SK-N-SH (cell line): ENCODE data around the gene CTNND1. TPM values are rescaled to one million over a fixed set of nuclear protein-coding genes. Genes with fewer than 3 reads are reported as not detected.

Source experiments
- CTCF ChIA-PET: fragments of 300-600, 350-600 bp; formaldehyde crosslinking; extraction: SDS; loops from one replicate; lab custom pipeline; 2021; lab: Yijun Ruan, JAX
- POLR2A ChIA-PET: fragments of 350-600 bp; sonication (Branson Sonifier 250); formaldehyde crosslinking; extraction: SDS; loops from one replicate; lab custom pipeline; 2020; ENCODE audit warnings: antibody characterized with exemption, inconsistent platforms; lab: Yijun Ruan, JAX
- DNase-seq: peaks from one replicate; pipeline ENCODE4 v3.0.0; 2012
- H2AFZ ChIP-seq: fragments of 200-600 bp; sonication (generic); 2 replicates; pipeline ENCODE4 v1.8.1; 2016; ENCODE audit warnings: antibody characterized with exemption, mild to moderate bottlenecking, low read depth
- H3F3A ChIP-seq: fragments of 200-600 bp; sonication (generic); replicated peaks from 2 replicates; pipeline ENCODE3; 2016; ENCODE audit warnings: antibody characterized with exemption, mild to moderate bottlenecking; ENCODE audit not compliant: insufficient read depth
- H3K27ac ChIP-seq, 2 experiments: fragments of 200-500 bp in 1 of 2; fragments of 200-600 bp in 1 of 2; sonication (Bioruptor generic) in 1 of 2; sonication (generic), shearing (Covaris generic) in 1 of 2; 2 replicates each; pipeline versions ENCODE4 v1.5.1 to v1.6.1; 2014 to 2016; ENCODE audit warnings: low read depth in 2 of 2, inconsistent platforms in 1 of 2, low read length in 1 of 2, mild to moderate bottlenecking in 1 of 2, mixed read lengths in 1 of 2
- H3K27me3 ChIP-seq: fragments of 200-600 bp; sonication (generic), shearing (Covaris generic); 2 replicates; pipeline ENCODE4 v1.6.1; 2016; ENCODE audit warnings: mixed run types; ENCODE audit not compliant: insufficient read depth
- H3K36me3 ChIP-seq, 2 experiments: fragments of 200-500 bp in 1 of 2; fragments of 200-600 bp in 1 of 2; sonication (Bioruptor generic) in 1 of 2; sonication (generic) in 1 of 2; replicated peaks in 1 of 2; 2 replicates each; pipeline versions ENCODE3 to v1.5.1; 2014 to 2016; ENCODE audit warnings: low read length in 1 of 2, mild to moderate bottlenecking in 1 of 2; ENCODE audit not compliant: insufficient read depth in 2 of 2, control insufficient read depth in 1 of 2
- H3K4me1 ChIP-seq, 2 experiments: fragments of 200-500 bp in 1 of 2; fragments of 200-600 bp in 1 of 2; sonication (Bioruptor generic) in 1 of 2; sonication (generic), shearing (Covaris generic) in 1 of 2; 2 replicates each; pipeline versions ENCODE4 v1.5.1 to v1.6.1; 2014 to 2016; ENCODE audit warnings: low read depth in 1 of 2, low read length in 1 of 2, mixed run types in 1 of 2; ENCODE audit not compliant: insufficient read depth in 2 of 2, control insufficient read depth in 1 of 2
- H3K4me2 ChIP-seq: fragments of 200-600 bp; sonication (generic), shearing (Covaris generic); 2 replicates; pipeline ENCODE4 v1.6.1; 2017; ENCODE audit warnings: mixed run types
- H3K4me3 ChIP-seq, 2 experiments: fragments of 200-500 bp in 1 of 2; fragments of 200-600 bp in 1 of 2; sonication (Bioruptor generic) in 1 of 2; sonication (generic), shearing (Covaris generic) in 1 of 2; 2 replicates each; pipeline versions ENCODE4 v1.5.1 to v1.8.1; 2014 to 2016; ENCODE audit warnings: low read depth in 2 of 2, inconsistent platforms in 1 of 2, low read length in 1 of 2, mild to moderate bottlenecking in 1 of 2, mixed read lengths in 1 of 2, moderate library complexity in 1 of 2
- H3K79me2 ChIP-seq: fragments of 200-600 bp; sonication (generic); 2 replicates; pipeline ENCODE4 v1.8.1; 2017; ENCODE audit warnings: mild to moderate bottlenecking; ENCODE audit not compliant: insufficient read depth
- H3K9ac ChIP-seq: fragments of 200-600 bp; sonication (generic); 2 replicates; pipeline ENCODE4 v1.6.1; 2017; ENCODE audit warnings: mixed run types
- H3K9me2 ChIP-seq: fragments of 200-600 bp; sonication (generic); 2 replicates; pipeline ENCODE4 v1.6.1; 2017; ENCODE audit warnings: mixed run types
- H3K9me3 ChIP-seq: fragments of 200-600 bp; sonication (generic); 2 replicates; pipeline ENCODE4 v1.6.1; 2017; ENCODE audit warnings: mixed run types, mild to moderate bottlenecking, moderate library complexity
- H4K20me1 ChIP-seq: fragments of 200-600 bp; sonication (generic); 2 replicates; pipeline ENCODE4 v1.6.1; 2017; ENCODE audit warnings: mild to moderate bottlenecking, mixed run types; ENCODE audit not compliant: insufficient read depth
- CTCF ChIP-seq: fragments of 200-600 bp; sonication (generic); IDR thresholded peaks from 2 replicates; pipeline ENCODE4 v1.6.1; 2017; ENCODE audit warnings: antibody characterized with exemption, mild to moderate bottlenecking, moderate library complexity
- FOXJ3 ChIP-seq: sonication (generic); formaldehyde crosslinking; IDR thresholded peaks from 2 replicates; pipeline ENCODE4 v1.5.1; 2020; ENCODE audit warnings: mild to moderate bottlenecking, missing genetic modification reagents
- FOXM1 ChIP-seq: IDR thresholded peaks from 2 replicates; pipeline ENCODE4 v1.4.0; 2012; ENCODE audit warnings: low read depth, mild to moderate bottlenecking
- GABPA ChIP-seq: IDR thresholded peaks from 2 replicates; pipeline ENCODE4 v1.4.0; 2012; ENCODE audit warnings: low read depth, mild to moderate bottlenecking
- JUND ChIP-seq: IDR thresholded peaks from 2 replicates; pipeline ENCODE4 v1.4.0; 2012
- MAX ChIP-seq: IDR thresholded peaks from 2 replicates; pipeline ENCODE4 v1.4.0; 2012; ENCODE audit warnings: low read depth
- NRF1 ChIP-seq: IDR thresholded peaks from 2 replicates; pipeline ENCODE4 v1.6.1; 2012; ENCODE audit warnings: low read depth, mild to moderate bottlenecking, low read length
- PBX3 ChIP-seq: IDR thresholded peaks from 2 replicates; pipeline ENCODE4; 2012
- POLR2AphosphoS5 ChIP-seq: IDR thresholded peaks from 2 replicates; pipeline ENCODE4 v1.6.1; 2012; ENCODE audit warnings: low read depth, low read length
- RAD21 ChIP-seq: IDR thresholded peaks from 2 replicates; pipeline ENCODE4 v1.6.1; 2012; ENCODE audit warnings: mild to moderate bottlenecking, low read length
- RXRA ChIP-seq: IDR thresholded peaks from 2 replicates; pipeline ENCODE4 v1.4.0; 2012; ENCODE audit warnings: low read depth, mild to moderate bottlenecking, borderline replicate concordance
- SIN3A ChIP-seq: IDR thresholded peaks from 2 replicates; pipeline ENCODE4 v1.6.1; 2012; ENCODE audit warnings: low read depth, mild to moderate bottlenecking, low read length, moderate library complexity, borderline replicate concordance
- SMC3 ChIP-seq: IDR thresholded peaks from 2 replicates; pipeline ENCODE4 v1.6.1; 2012; ENCODE audit warnings: low read depth, low read length, improper control_type of control experiment
- TAF1 ChIP-seq: IDR thresholded peaks from 2 replicates; pipeline ENCODE4 v1.6.1; 2012; ENCODE audit warnings: low read depth, mild to moderate bottlenecking, low read length, moderate library complexity, borderline replicate concordance
- USF2 ChIP-seq: fragments of 150-350 bp; IDR thresholded peaks from 2 replicates; pipeline ENCODE4 v1.6.1; 2017; ENCODE audit warnings: antibody characterized with exemption, low read length, low read depth, borderline replicate concordance
- YY1 ChIP-seq: IDR thresholded peaks from 2 replicates; pipeline ENCODE4 v1.4.0; 2012; ENCODE audit warnings: low read depth, mild to moderate bottlenecking
- WGBS: methylation state at CpG from one replicate; pipeline ENCODE4 v1.1.6; 2017; ENCODE audit warnings: low lambda C conversion rate; 5-methylcytosine and 5-hydroxymethylcytosine counted together
- polyA plus RNA-seq, 3 experiments: library from polyadenylated mRNA; depleted of rRNA; stranded (reverse); fragments of >200 nt; gene quantifications; 2 replicates each; pipeline ENCODE4 v1.2.3, GENCODE V29; 2012
- TF ChIP-seq, protein P1 (sequence below): IDR thresholded peaks from 2 replicates; pipeline ENCODE4 v1.4.0; 2012; ENCODE audit warnings: low read depth, borderline replicate concordance
- TF ChIP-seq, protein P2 (sequence below): fragments of 150-350 bp; IDR thresholded peaks from 2 replicates; pipeline ENCODE4 v1.6.1; 2016; ENCODE audit warnings: mild to moderate bottlenecking, low read depth, low read length

The CTNND1 gene
- polyA plus RNA-seq, 1 of the 3 experiments (the other 2 are of a cell fraction), result 39.4 TPM

DNA sequence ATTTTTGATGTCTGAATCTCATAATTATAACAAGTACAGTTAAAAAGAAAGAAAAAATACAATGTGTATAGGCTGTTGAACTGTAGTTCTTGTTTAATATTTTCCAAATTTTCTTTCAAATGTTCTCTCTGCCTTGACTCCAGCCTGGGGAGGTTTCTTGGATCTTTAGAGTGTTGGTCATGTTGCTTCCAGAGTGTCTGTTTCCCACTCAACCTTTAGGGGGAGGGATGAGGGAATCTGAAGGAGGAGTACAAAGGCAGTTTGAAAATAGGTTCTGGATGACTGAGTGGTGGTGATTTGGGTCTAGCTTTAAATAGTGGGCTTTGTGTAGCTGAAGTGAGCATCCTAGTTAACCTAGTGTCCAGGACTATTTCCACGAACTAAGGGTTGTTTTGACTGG is 2.0 kb downstream of the CTNND1 start:
- no peaks in the 10 kb centered on the region for H3K9me2 ChIP-seq
- DNase-seq, result peak; percentile 45
- H3K27me3 ChIP-seq, result no peaks in the 10 kb centered on the region
- H3K4me3 ChIP-seq, result peak overlapping the region; percentile 63 to 73
- peak overlapping the region; percentile 24 to 96; a peak in 3 of 4 replicates for H3K27ac ChIP-seq
- 5% methylated on average over 1 of the region's 1 CpG for WGBS
- peaks cover 0 to 7% of the 10 kb centered on the region in 2 experiments for H3K36me3 ChIP-seq
- ChIA-PET CTCF (interaction anchor here (0.8 to 10.0 kb wide), 8 partner anchors 9 to 305 kb away, joined by 3 to 116 read pairs (median 6); partner anchors contain the start of genes BTBD18 and UBE2L6), POLR2A (no interaction called here)
- peak overlapping the region; percentile 86 for H3K4me2 ChIP-seq
- TF ChIP-seq SMC3 (no peak), MAX (no peak), USF2 (no peak), YY1 (no peak), RAD21 (peak; percentile 6; the same call in 1 of the 2 replicates), CTCF (peak; percentile 37), JUND (no peak)
- peaks cover 5% of the 10 kb centered on the region for H3F3A ChIP-seq
- no peaks in the 10 kb centered on the region for H3K9me3 ChIP-seq
- H4K20me1 ChIP-seq, result peaks cover 40% of the 10 kb centered on the region
- H3K79me2 ChIP-seq, result peaks cover 69% of the 10 kb centered on the region
- H2AFZ ChIP-seq, result no peak overlapping the region
- H3K4me1 ChIP-seq, result peaks cover 5 to 17% of the 10 kb centered on the region in 2 experiments; a peak in 3 of 4 replicates
- H3K9ac ChIP-seq, result peak overlapping the region; percentile 95

DNA sequence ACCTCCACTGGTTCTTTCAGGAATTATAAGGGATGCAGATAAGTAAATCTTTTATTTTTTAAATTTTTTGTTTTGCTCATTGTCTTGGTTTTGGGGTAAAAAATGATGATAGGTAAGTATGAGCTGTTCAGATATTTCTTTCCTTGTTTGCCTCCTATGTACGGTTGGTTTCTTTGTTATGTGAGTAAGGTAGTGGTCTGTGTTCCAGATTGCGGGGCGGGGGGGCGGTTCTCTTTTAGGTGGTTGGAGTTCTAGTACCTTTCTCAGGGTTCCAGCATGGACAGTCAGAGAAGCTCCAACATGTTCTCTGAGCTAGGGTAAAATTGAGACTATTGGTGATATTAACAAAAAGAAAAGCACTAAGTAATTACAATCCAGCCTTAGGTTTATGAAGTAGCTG is 2.4 kb downstream of the CTNND1 start:
- Histone ChIP-seq H3K4me1 (peaks cover 5 to 17% of the 10 kb centered on the region in 2 experiments; a peak in 3 of 4 replicates), H4K20me1 (peaks cover 44% of the 10 kb centered on the region), H3K9me2 (no peaks in the 10 kb centered on the region), H3K27ac (peak overlapping the region; percentile 24 to 96; a peak in 2 of 4 replicates), H3K9ac (peak overlapping the region; percentile 95; the same call in 1 of the 2 replicates), H3K9me3 (no peaks in the 10 kb centered on the region), H3K4me3 (peak overlapping the region; percentile 63 to 73), H2AFZ (no peak overlapping the region), H3K36me3 (peaks cover 0 to 7% of the 10 kb centered on the region in 2 experiments), H3K27me3 (no peaks in the 10 kb centered on the region), H3K79me2 (peaks cover 73% of the 10 kb centered on the region), H3K4me2 (peak overlapping the region; percentile 86), H3F3A (peaks cover 5% of the 10 kb centered on the region)
- WGBS, result 52% methylated on average over 4 of the region's 4 CpGs
- no peak for DNase-seq
- POLR2A ChIA-PET, result interaction anchor here (0.7 kb wide), 1 partner anchor 12 kb away, joined by 3 read pairs; no protein-coding TSS in a partner anchor
- CTCF ChIA-PET, result interaction anchor here (1.0 to 10.0 kb wide), 6 partner anchors 13 to 306 kb away, joined by 3 to 116 read pairs (median 8); partner anchors contain the start of genes BTBD18 and UBE2L6
- TF ChIP-seq TAF1 (no peak), GABPA (no peak), NRF1 (no peak), SIN3A (no peak), POLR2AphosphoS5 (no peak), RXRA (no peak), PBX3 (no peak), FOXJ3 (CRISPR knock-in tag) (no peak), FOXM1 (no peak), RAD21 (no peak), CTCF (no peak)
- TF ChIP-seq, protein P1, sequence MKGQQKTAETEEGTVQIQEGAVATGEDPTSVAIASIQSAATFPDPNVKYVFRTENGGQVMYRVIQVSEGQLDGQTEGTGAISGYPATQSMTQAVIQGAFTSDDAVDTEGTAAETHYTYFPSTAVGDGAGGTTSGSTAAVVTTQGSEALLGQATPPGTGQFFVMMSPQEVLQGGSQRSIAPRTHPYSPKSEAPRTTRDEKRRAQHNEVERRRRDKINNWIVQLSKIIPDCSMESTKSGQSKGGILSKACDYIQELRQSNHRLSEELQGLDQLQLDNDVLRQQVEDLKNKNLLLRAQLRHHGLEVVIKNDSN, result no peak
- TF ChIP-seq, protein P2, sequence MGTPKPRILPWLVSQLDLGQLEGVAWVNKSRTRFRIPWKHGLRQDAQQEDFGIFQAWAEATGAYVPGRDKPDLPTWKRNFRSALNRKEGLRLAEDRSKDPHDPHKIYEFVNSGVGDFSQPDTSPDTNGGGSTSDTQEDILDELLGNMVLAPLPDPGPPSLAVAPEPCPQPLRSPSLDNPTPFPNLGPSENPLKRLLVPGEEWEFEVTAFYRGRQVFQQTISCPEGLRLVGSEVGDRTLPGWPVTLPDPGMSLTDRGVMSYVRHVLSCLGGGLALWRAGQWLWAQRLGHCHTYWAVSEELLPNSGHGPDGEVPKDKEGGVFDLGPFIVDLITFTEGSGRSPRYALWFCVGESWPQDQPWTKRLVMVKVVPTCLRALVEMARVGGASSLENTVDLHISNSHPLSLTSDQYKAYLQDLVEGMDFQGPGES, result no peak
